Keratinocyte (primary cell): ENCODE results near the gene SUGT1. TPM values are rescaled to one million over a fixed set of nuclear protein-coding genes. Genes with fewer than 3 reads are reported as not detected.
"Not testable (repeated sequence)": the region's sequence is repeated elsewhere in the genome, so short reads cannot be mapped to it uniquely, and the experiment has no call there.

ENCODE experiments used
- DNase-seq: peaks from one replicate; pipeline ENCODE4 v3.0.0-alpha.2; 2011; ENCODE audit warnings: low read depth, missing footprints, low spot score
- FAIRE-seq: peaks from 2 replicates; lab custom pipeline; 2011; peaks lifted over from hg19 to GRCh38; lab: Jason Lieb, UNC
- H2AFZ ChIP-seq: 2 replicates; pipeline ENCODE4 v1.6.0; 2012; ENCODE audit warnings: low read length, control low read depth, inconsistent platforms; ENCODE audit not compliant: control insufficient read depth
- H3K27ac ChIP-seq: 2 replicates; pipeline ENCODE4 v1.5.1; 2011; ENCODE audit warnings: low read length; ENCODE audit not compliant: control insufficient read depth, insufficient read depth
- H3K27me3 ChIP-seq: 3 replicates; pipeline ENCODE4 v1.6.0; 2011; ENCODE audit warnings: low read length; ENCODE audit not compliant: control insufficient read depth, insufficient read depth; ENCODE audit errors: extremely low read depth
- H3K36me3 ChIP-seq, 2 experiments: 2 replicates in 1 of 2; 3 replicates in 1 of 2; pipeline ENCODE4 v1.5.1; 2011; ENCODE audit warnings: low read length in 2 of 2, mild to moderate bottlenecking in 1 of 2; ENCODE audit not compliant: control insufficient read depth in 2 of 2, insufficient read depth in 2 of 2; ENCODE audit errors: extremely low read depth in 1 of 2
- H3K4me1 ChIP-seq: 3 replicates; pipeline ENCODE4 v1.5.1; 2011; ENCODE audit warnings: low read length; ENCODE audit not compliant: control insufficient read depth, insufficient read depth; ENCODE audit errors: extremely low read depth
- H3K4me2 ChIP-seq: 3 replicates; pipeline ENCODE4 v1.6.0; 2011; ENCODE audit warnings: low read depth, low read length; ENCODE audit not compliant: control insufficient read depth, insufficient read depth; ENCODE audit errors: extremely low read depth
- H3K4me3 ChIP-seq, 3 experiments: fragments of 200-600 bp in 1 of 3; sonication (generic) in 1 of 3; 2 replicates in 2 of 3; 3 replicates in 1 of 3; pipeline ENCODE4 v1.5.1; 2011 to 2016; ENCODE audit warnings: low read length in 3 of 3, mild to moderate bottlenecking in 3 of 3, control low read depth in 2 of 3, inconsistent platforms in 1 of 3, low read depth in 1 of 3, mixed read lengths in 1 of 3, mixed run types in 1 of 3, moderate library complexity in 1 of 3; ENCODE audit not compliant: control insufficient read depth in 2 of 3, insufficient read depth in 2 of 3; ENCODE audit errors: extremely low read depth in 1 of 3
- H3K79me2 ChIP-seq: 2 replicates; pipeline ENCODE4 v1.6.0; 2012; ENCODE audit warnings: low read length; ENCODE audit not compliant: control insufficient read depth, insufficient read depth
- H3K9ac ChIP-seq: 3 replicates; pipeline ENCODE4 v1.6.0; 2011; ENCODE audit warnings: low read length; ENCODE audit not compliant: control insufficient read depth, insufficient read depth; ENCODE audit errors: extremely low read depth
- H3K9me1 ChIP-seq: 3 replicates; pipeline ENCODE4 v1.6.0; 2011; ENCODE audit warnings: low read length; ENCODE audit not compliant: control insufficient read depth, insufficient read depth; ENCODE audit errors: extremely low read depth
- H3K9me3 ChIP-seq: 2 replicates; pipeline ENCODE4 v1.5.1; 2012; ENCODE audit warnings: low read depth, low read length; ENCODE audit not compliant: control insufficient read depth
- H4K20me1 ChIP-seq: 3 replicates; pipeline ENCODE4 v1.6.0; 2011; ENCODE audit warnings: low read length; ENCODE audit not compliant: control insufficient read depth, insufficient read depth; ENCODE audit errors: extremely low read depth
- EZH2 ChIP-seq: IDR thresholded peaks from one replicate; pipeline ENCODE4 v1.6.1; 2012; ENCODE audit warnings: inconsistent platforms, mild to moderate bottlenecking, low read length, moderate library complexity
- dilution Hi-C: fragments of 300-500 bp; cut with MboI; formaldehyde crosslinking; loops from one replicate; pipeline ENCODE4 v1.7.0; 2020; ENCODE audit warnings: low sequenced_read_pairs; ENCODE audit not compliant: extremely low pct_ligation_motif_present
- polyA plus RNA-seq, 5 experiments: library from polyadenylated mRNA; depleted of rRNA in 3 of 5; stranded (reverse) in 3 of 5; stranded (forward) in 1 of 5; unstranded in 1 of 5; fragments of >200 nt; gene quantifications; 1 replicate in 1 of 5; 2 replicates in 3 of 5; 3 replicates in 1 of 5; pipeline versions ENCODE4 v1.2.1 to v1.2.3, GENCODE V29; 2011 to 2012; ENCODE audit warnings: missing spikeins in 2 of 5, low read depth in 1 of 5, low replicate concordance in 1 of 5
- TF ChIP-seq, protein P1 (sequence below), 3 experiments: IDR thresholded peaks in 1 of 3; conservative IDR thresholded peaks in 1 of 3; optimal IDR thresholded peaks in 1 of 3; 2 replicates in 2 of 3; 3 replicates in 1 of 3; pipeline versions ENCODE3 to v1.5.1; 2011; ENCODE audit warnings: low read length in 3 of 3, mild to moderate bottlenecking in 3 of 3, moderate library complexity in 2 of 3, control low read depth in 1 of 3, inconsistent platforms in 1 of 3; ENCODE audit not compliant: insufficient read depth in 2 of 3; ENCODE audit errors: extremely low read depth in 1 of 3

SUGT1 gene
- polyA plus RNA-seq, 1 donor (not counting 4 experiments of a cell fraction or from before 2014, with no cell fraction given): 43.9 TPM

GRCh38 chr13:52673465-52673864 is 20.8 kb downstream of the SUGT1 start:
- Histone ChIP-seq H3K27me3 (no peaks in the 10 kb centered on the region), H3K36me3 (peaks cover 0 to 2% of the 10 kb centered on the region in 2 experiments), H2AFZ (no peak overlapping the region), H3K9ac (no peak overlapping the region), H3K9me3 (no peaks in the 10 kb centered on the region), H3K4me2 (no peak overlapping the region), H4K20me1 (no peaks in the 10 kb centered on the region), H3K79me2 (no peaks in the 10 kb centered on the region), H3K4me1 (no peaks in the 10 kb centered on the region), H3K4me3 (no peak overlapping the region), H3K27ac (no peak overlapping the region), H3K9me1 (no peaks in the 10 kb centered on the region)
- dilution Hi-C loops: no loop called here
- TF ChIP-seq, protein P1, sequence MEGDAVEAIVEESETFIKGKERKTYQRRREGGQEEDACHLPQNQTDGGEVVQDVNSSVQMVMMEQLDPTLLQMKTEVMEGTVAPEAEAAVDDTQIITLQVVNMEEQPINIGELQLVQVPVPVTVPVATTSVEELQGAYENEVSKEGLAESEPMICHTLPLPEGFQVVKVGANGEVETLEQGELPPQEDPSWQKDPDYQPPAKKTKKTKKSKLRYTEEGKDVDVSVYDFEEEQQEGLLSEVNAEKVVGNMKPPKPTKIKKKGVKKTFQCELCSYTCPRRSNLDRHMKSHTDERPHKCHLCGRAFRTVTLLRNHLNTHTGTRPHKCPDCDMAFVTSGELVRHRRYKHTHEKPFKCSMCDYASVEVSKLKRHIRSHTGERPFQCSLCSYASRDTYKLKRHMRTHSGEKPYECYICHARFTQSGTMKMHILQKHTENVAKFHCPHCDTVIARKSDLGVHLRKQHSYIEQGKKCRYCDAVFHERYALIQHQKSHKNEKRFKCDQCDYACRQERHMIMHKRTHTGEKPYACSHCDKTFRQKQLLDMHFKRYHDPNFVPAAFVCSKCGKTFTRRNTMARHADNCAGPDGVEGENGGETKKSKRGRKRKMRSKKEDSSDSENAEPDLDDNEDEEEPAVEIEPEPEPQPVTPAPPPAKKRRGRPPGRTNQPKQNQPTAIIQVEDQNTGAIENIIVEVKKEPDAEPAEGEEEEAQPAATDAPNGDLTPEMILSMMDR (optimal IDR thresholded peaks at IDR 0.05 in 1 of 3, IDR thresholded peaks at IDR 0.05 in 1 of 3, conservative IDR thresholded peaks at IDR 0.05 in 1 of 3; ENCODE audit: extremely low read depth in 1 of 3, insufficient read depth in 2 of 3, low read length in 3 of 3): no peak
- TF ChIP-seq EZH2: no peak
- DNase-seq: no peak
- FAIRE-seq: no peak

GRCh38 chr13:52677823-52678222 is 25.2 kb downstream of the SUGT1 start:
- Histone ChIP-seq H3K79me2 (no peaks in the 10 kb centered on the region), H3K27me3 (no peaks in the 10 kb centered on the region), H3K4me1 (no peaks in the 10 kb centered on the region), H3K9ac (no peak overlapping the region), H3K9me3 (no peaks in the 10 kb centered on the region), H3K9me1 (no peaks in the 10 kb centered on the region), H3K4me3 (no peak overlapping the region), H3K36me3 (peaks cover 0 to 5% of the 10 kb centered on the region in 2 experiments), H3K27ac (no peak overlapping the region), H3K4me2 (no peak overlapping the region), H2AFZ (no peak overlapping the region), H4K20me1 (no peaks in the 10 kb centered on the region)
- dilution Hi-C loops: no loop called here
- TF ChIP-seq, protein P1 (optimal IDR thresholded peaks at IDR 0.05 in 1 of 3, IDR thresholded peaks at IDR 0.05 in 1 of 3, conservative IDR thresholded peaks at IDR 0.05 in 1 of 3; ENCODE audit: extremely low read depth in 1 of 3, insufficient read depth in 2 of 3, low read length in 3 of 3): no peak
- TF ChIP-seq EZH2: no peak
- DNase-seq (no peak), FAIRE-seq (no peak)

DNA sequence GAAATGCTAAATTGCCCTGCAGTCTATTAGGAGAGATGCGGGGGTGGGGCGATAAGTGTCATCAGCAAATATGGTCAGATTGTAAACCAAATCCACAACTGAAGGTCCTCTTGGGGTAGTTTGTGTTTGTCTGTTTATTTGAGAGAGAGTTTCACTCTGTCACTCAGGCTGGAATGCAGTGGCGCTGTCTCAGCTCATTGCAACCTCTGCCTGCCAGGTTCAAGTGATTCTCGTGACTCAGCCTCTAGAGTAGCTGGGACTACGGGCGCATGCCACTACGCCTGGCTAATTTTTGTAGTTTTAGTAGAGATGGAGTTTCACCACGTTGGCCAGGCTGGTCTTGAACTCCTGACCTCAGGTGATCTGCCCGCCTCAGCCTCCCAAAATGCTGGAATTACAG is 33.2 kb downstream of the SUGT1 start:
- dilution Hi-C loops, H3K79me2 ChIP-seq, H3K4me1 ChIP-seq, H4K20me1 ChIP-seq, H3K36me3 ChIP-seq, FAIRE-seq, DNase-seq, H3K9me3 ChIP-seq, H2AFZ ChIP-seq, H3K4me3 ChIP-seq, H3K9me1 ChIP-seq, H3K27ac ChIP-seq, H3K27me3 ChIP-seq, H3K4me2 ChIP-seq, H3K9ac ChIP-seq: not testable (repeated sequence)
